H9 (cell line): ENCODE data around the gene ZNF644. TPM values are rescaled to one million over a fixed set of nuclear protein-coding genes. Genes with fewer than 3 reads are reported as not detected.

Source experiments
- DNase-seq: peaks from one replicate; pipeline ENCODE4 v3.0.0-alpha.2; 2017
- H2AFZ ChIP-seq: one replicate; pipeline ENCODE4 v1.6.1; 2013; ENCODE audit warnings: mild to moderate bottlenecking, low read length, control low read depth, moderate library complexity
- H2AK5ac ChIP-seq: 2 replicates; pipeline ENCODE4 v1.6.1; 2013; ENCODE audit warnings: low read length, control low read depth, mixed read lengths; ENCODE audit not compliant: insufficient read length
- H2BK120ac ChIP-seq: one replicate; pipeline ENCODE4 v1.6.1; 2013; ENCODE audit warnings: low read depth, mild to moderate bottlenecking, low read length, control low read depth, inconsistent platforms; ENCODE audit not compliant: poor library complexity, severe bottlenecking
- H2BK12ac ChIP-seq: 2 replicates; pipeline ENCODE4 v1.6.1; 2013; ENCODE audit warnings: low read length, control low read depth, mixed read lengths, low read depth; ENCODE audit not compliant: insufficient read length
- H2BK15ac ChIP-seq: 2 replicates; pipeline ENCODE4 v1.6.1; 2013; ENCODE audit warnings: low read depth, low read length, control low read depth
- H2BK20ac ChIP-seq: one replicate; pipeline ENCODE4 v1.6.1; 2013; ENCODE audit warnings: low read depth, mild to moderate bottlenecking, low read length, control low read depth, inconsistent platforms; ENCODE audit not compliant: poor library complexity, severe bottlenecking
- H2BK5ac ChIP-seq: 2 replicates; pipeline ENCODE4 v1.6.1; 2013; ENCODE audit warnings: low read length, control low read depth, mixed read lengths; ENCODE audit not compliant: insufficient read length
- H3K14ac ChIP-seq: 2 replicates; pipeline ENCODE4 v1.6.1; 2013; ENCODE audit warnings: low read length, control low read depth; ENCODE audit not compliant: insufficient read depth
- H3K18ac ChIP-seq: 2 replicates; pipeline ENCODE4 v1.6.1; 2013; ENCODE audit warnings: low read depth, mild to moderate bottlenecking, mixed read lengths, low read length, control low read depth; ENCODE audit not compliant: insufficient read length
- H3K23ac ChIP-seq: 2 replicates; pipeline ENCODE4 v1.6.1; 2013; ENCODE audit warnings: low read length, control low read depth, mixed read lengths, low read depth; ENCODE audit not compliant: insufficient read length
- H3K23me2 ChIP-seq: 2 replicates; pipeline ENCODE4 v1.6.1; 2013; ENCODE audit warnings: low read depth, mild to moderate bottlenecking, mixed read lengths, low read length, control low read depth; ENCODE audit not compliant: insufficient read length, poor library complexity, severe bottlenecking
- H3K27ac ChIP-seq: 2 replicates; pipeline ENCODE4 v1.5.1; 2013; ENCODE audit warnings: low read length, control low read depth, mixed read lengths, low read depth; ENCODE audit not compliant: insufficient read length
- H3K27me3 ChIP-seq: 2 replicates; pipeline ENCODE4 v1.6.1; 2013; ENCODE audit warnings: low read length, control low read depth, inconsistent platforms; ENCODE audit not compliant: insufficient read depth
- H3K4ac ChIP-seq: 2 replicates; pipeline ENCODE4 v1.6.1; 2013; ENCODE audit warnings: low read depth, mild to moderate bottlenecking, control low read depth, inconsistent platforms, low read length, moderate library complexity
- H3K4me1 ChIP-seq: 2 replicates; pipeline ENCODE4 v1.6.1; 2013; ENCODE audit warnings: low read length, control low read depth, inconsistent platforms; ENCODE audit not compliant: insufficient read depth
- H3K4me2 ChIP-seq: 2 replicates; pipeline ENCODE4 v1.6.1; 2013; ENCODE audit warnings: low read length, control low read depth, mixed read lengths; ENCODE audit not compliant: insufficient read length, insufficient read depth
- H3K56ac ChIP-seq: 2 replicates; pipeline ENCODE4 v1.6.1; 2013; ENCODE audit warnings: low read depth, mild to moderate bottlenecking, mixed read lengths, low read length, control low read depth; ENCODE audit not compliant: insufficient read length
- H3K79me1 ChIP-seq: 2 replicates; pipeline ENCODE4 v1.6.1; 2013; ENCODE audit warnings: low read depth, mild to moderate bottlenecking, moderate library complexity, low read length, control low read depth, inconsistent platforms; ENCODE audit not compliant: insufficient read depth, poor library complexity, severe bottlenecking
- H3K79me2 ChIP-seq: 2 replicates; pipeline ENCODE4 v1.6.1; 2013; ENCODE audit warnings: low read length, control low read depth, inconsistent platforms; ENCODE audit not compliant: insufficient read depth
- H3K9ac ChIP-seq: 2 replicates; pipeline ENCODE4 v1.6.1; 2013; ENCODE audit warnings: low read length, control low read depth, mixed read lengths; ENCODE audit not compliant: insufficient read length; ENCODE audit errors: extremely low read depth
- H3K9me3 ChIP-seq: one replicate; pipeline ENCODE4 v1.6.1; 2013; ENCODE audit warnings: low read depth, low read length, inconsistent platforms; ENCODE audit not compliant: control insufficient read depth
- H3T11ph ChIP-seq: one replicate; pipeline ENCODE4 v1.6.1; 2013; ENCODE audit warnings: mild to moderate bottlenecking, low read length, control low read depth, inconsistent platforms
- H4K20me1 ChIP-seq: one replicate; pipeline ENCODE4 v1.6.1; 2013; ENCODE audit not compliant: control insufficient read depth, insufficient read length, insufficient read depth
- H4K5ac ChIP-seq: 2 replicates; pipeline ENCODE4 v1.6.1; 2013; ENCODE audit warnings: low read depth, mild to moderate bottlenecking, mixed read lengths, low read length, control low read depth; ENCODE audit not compliant: insufficient read length
- H4K8ac ChIP-seq: replicated peaks from 2 replicates; pipeline ENCODE4 v1.6.1; 2013; ENCODE audit warnings: low read length, control low read depth, mixed read lengths, low read depth; ENCODE audit not compliant: insufficient read length
- H4K91ac ChIP-seq: 2 replicates; pipeline ENCODE4 v1.6.1; 2013; ENCODE audit warnings: low read depth, mild to moderate bottlenecking, moderate library complexity, mixed read lengths, low read length, control low read depth; ENCODE audit not compliant: insufficient read length
- H3K27ac Mint-ChIP-seq, 3 experiments: 2 replicates in 2 of 3; 3 replicates in 1 of 3; pipeline ENCODE4 v1.8.0; 2020 to 2021; ENCODE audit warnings: mixed read lengths in 3 of 3, mild to moderate bottlenecking in 1 of 3, moderate library complexity in 1 of 3
- H3K27me3 Mint-ChIP-seq: 2 replicates; pipeline ENCODE4 v1.8.0; 2021; ENCODE audit warnings: low read depth, mild to moderate bottlenecking, moderate library complexity, mixed read lengths
- H3K36me3 Mint-ChIP-seq, 3 experiments: 2 replicates in 2 of 3; 3 replicates in 1 of 3; pipeline ENCODE4 v1.8.0; 2020 to 2021; ENCODE audit warnings: low read depth in 3 of 3, mixed read lengths in 3 of 3; ENCODE audit not compliant: insufficient read depth in 1 of 3
- H3K4me1 Mint-ChIP-seq, 2 experiments: 2 replicates each; pipeline ENCODE4 v1.8.0; 2020; ENCODE audit warnings: mixed read lengths in 2 of 2
- H3K4me3 Mint-ChIP-seq, 2 experiments: 2 replicates in 1 of 2; 3 replicates in 1 of 2; pipeline ENCODE4 v1.8.0; 2020 to 2021; ENCODE audit warnings: mild to moderate bottlenecking in 2 of 2, mixed read lengths in 2 of 2, moderate library complexity in 1 of 2
- H3K9me3 Mint-ChIP-seq, 2 experiments: 2 replicates in 1 of 2; 3 replicates in 1 of 2; pipeline ENCODE4 v1.8.0; 2020; ENCODE audit warnings: mild to moderate bottlenecking in 2 of 2, mixed read lengths in 2 of 2, moderate library complexity in 1 of 2
- WGBS: extraction: QIAGEN DNeasy Blood & Tissue Kit; methylation state at CpG from one replicate; pipeline ENCODE4 v1.1.7; 2013; ENCODE audit warnings: missing lambda C conversion rate, low lambda C conversion rate, mixed read lengths; ENCODE audit not compliant: insufficient read length; ENCODE audit errors: extremely low coverage; 5-methylcytosine and 5-hydroxymethylcytosine counted together
- total RNA-seq: library from RNA; stranded (reverse); gene quantifications from 2 replicates; pipeline ENCODE4 v1.2.1, GENCODE V29; 2021
- TF ChIP-seq, protein P1 (sequence below): fragments of 200-600 bp; sonication (generic); conservative IDR thresholded peaks from 3 replicates; pipeline ENCODE4 v1.8.0; 2021; ENCODE audit warnings: antibody characterized with exemption, mild to moderate bottlenecking

ZNF644 gene
- total RNA-seq, 1 experiment from 2014 or later = 78.9 TPM

DNA sequence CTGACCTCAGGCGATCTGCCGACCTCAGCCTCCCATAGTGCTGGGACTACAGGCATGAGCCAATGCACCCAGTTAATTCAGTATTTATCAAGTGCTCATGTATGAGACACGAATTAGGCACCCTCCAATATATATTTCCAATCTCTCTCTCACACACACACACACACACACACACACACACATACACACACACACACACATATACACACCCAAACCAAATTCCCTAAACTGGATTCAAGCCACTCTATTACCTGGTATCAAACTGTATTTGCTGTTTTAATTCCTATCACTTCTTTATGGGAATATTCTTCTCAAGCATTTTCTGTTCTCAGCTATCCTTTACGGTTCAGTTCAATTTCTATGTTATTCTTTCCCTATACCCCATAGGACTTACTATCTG is 8.5 kb downstream of the ZNF644 start:
- no peak overlapping the region for H2BK15ac ChIP-seq
- H3K56ac ChIP-seq = no peak overlapping the region
- H3K79me1 ChIP-seq = peaks cover 12% of the 10 kb centered on the region
- no peaks in the 10 kb centered on the region for H3K9me3 ChIP-seq
- H3K18ac ChIP-seq = no peak overlapping the region
- no peaks in the 10 kb centered on the region for H3K27me3 ChIP-seq
- H2BK120ac ChIP-seq = no peak overlapping the region
- TF ChIP-seq, protein P1, sequence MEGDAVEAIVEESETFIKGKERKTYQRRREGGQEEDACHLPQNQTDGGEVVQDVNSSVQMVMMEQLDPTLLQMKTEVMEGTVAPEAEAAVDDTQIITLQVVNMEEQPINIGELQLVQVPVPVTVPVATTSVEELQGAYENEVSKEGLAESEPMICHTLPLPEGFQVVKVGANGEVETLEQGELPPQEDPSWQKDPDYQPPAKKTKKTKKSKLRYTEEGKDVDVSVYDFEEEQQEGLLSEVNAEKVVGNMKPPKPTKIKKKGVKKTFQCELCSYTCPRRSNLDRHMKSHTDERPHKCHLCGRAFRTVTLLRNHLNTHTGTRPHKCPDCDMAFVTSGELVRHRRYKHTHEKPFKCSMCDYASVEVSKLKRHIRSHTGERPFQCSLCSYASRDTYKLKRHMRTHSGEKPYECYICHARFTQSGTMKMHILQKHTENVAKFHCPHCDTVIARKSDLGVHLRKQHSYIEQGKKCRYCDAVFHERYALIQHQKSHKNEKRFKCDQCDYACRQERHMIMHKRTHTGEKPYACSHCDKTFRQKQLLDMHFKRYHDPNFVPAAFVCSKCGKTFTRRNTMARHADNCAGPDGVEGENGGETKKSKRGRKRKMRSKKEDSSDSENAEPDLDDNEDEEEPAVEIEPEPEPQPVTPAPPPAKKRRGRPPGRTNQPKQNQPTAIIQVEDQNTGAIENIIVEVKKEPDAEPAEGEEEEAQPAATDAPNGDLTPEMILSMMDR = no peak
- no peak overlapping the region for H3K23ac ChIP-seq
- no CpG with 5 or more reads among the region's 4 CpGs for WGBS
- Mint-ChIP-seq H3K9me3 (peaks cover 4% of the 10 kb centered on the region in 2 experiments; a peak in 4 of 5 replicates), H3K4me3 (no peak overlapping the region), H3K36me3 (peaks cover 10 to 15% (median 13%) of the 10 kb centered on the region in 3 experiments), H3K27me3 (no peaks in the 10 kb centered on the region), H3K4me1 (peaks cover 63 to 73% of the 10 kb centered on the region in 2 experiments), H3K27ac (peak overlapping the region; percentile 9 to 70 (median 48); a peak in 4 of 7 replicates)
- H3K14ac ChIP-seq = no peak overlapping the region
- H2BK12ac ChIP-seq = no peak overlapping the region
- no peak overlapping the region for H2AFZ ChIP-seq
- no peaks in the 10 kb centered on the region for H3K23me2 ChIP-seq
- no peak overlapping the region for H2BK5ac ChIP-seq
- H4K5ac ChIP-seq = no peak overlapping the region
- H3K4me2 ChIP-seq = no peak overlapping the region
- H4K91ac ChIP-seq = no peak overlapping the region
- H2BK20ac ChIP-seq = no peak overlapping the region
- peaks cover 47% of the 10 kb centered on the region; the same call in 1 of the 2 replicates for H3K79me2 ChIP-seq
- H3K9ac ChIP-seq = no peak overlapping the region
- H2AK5ac ChIP-seq = no peak overlapping the region
- no peak overlapping the region for H4K8ac ChIP-seq
- H3K4ac ChIP-seq = no peak overlapping the region
- H3T11ph ChIP-seq = no peak overlapping the region
- no peaks in the 10 kb centered on the region for H4K20me1 ChIP-seq
- DNase-seq = no peak
- H3K27ac ChIP-seq = no peak overlapping the region
- peaks cover 12% of the 10 kb centered on the region; the same call in 1 of the 2 replicates for H3K4me1 ChIP-seq
